HepG2 (cell line): Measurements from ENCODE around the gene ESRRG.

Experiments
- FOXK2 ChIP-seq: fragments of 450-650 bp; IDR thresholded peaks from 2 replicates; pipeline ENCODE4 v1.6.1; 2016
- GABPA ChIP-seq, 2 experiments: IDR thresholded peaks; 2 replicates each; pipeline ENCODE4 v1.6.1; 2011 to 2016; ENCODE audit warnings: low read depth in 2 of 2, low read length in 1 of 2, missing biosample characterization in 1 of 2, missing genetic modification characterization in 1 of 2
- IRX3 ChIP-seq: sonication (generic); formaldehyde crosslinking; IDR thresholded peaks from 2 replicates; pipeline ENCODE4 v1.8.1; 2023; ENCODE audit warnings: mild to moderate bottlenecking, low read depth, missing genetic modification reagents, borderline replicate concordance
- MAZ ChIP-seq, 2 experiments: sonication (generic) in 1 of 2; formaldehyde crosslinking in 1 of 2; IDR thresholded peaks; 2 replicates each; pipeline versions ENCODE4 v1.5.0 to v1.6.1; 2012 to 2020; ENCODE audit warnings: low read depth in 2 of 2, mild to moderate bottlenecking in 2 of 2, borderline replicate concordance in 1 of 2, improper control_type of control experiment in 1 of 2, low read length in 1 of 2, missing genetic modification reagents in 1 of 2, moderate library complexity in 1 of 2
- NFRKB ChIP-seq: fragments of 450-650 bp; IDR thresholded peaks from 2 replicates; pipeline ENCODE4 v1.6.1; 2017
- POLR2A ChIP-seq, 2 experiments: IDR thresholded peaks; 2 replicates each; pipeline ENCODE4 v1.6.1; 2011; ENCODE audit warnings: low read depth in 2 of 2, low read length in 2 of 2, mild to moderate bottlenecking in 1 of 2, moderate library complexity in 1 of 2; ENCODE audit not compliant: insufficient read depth in 1 of 2
- SP2 ChIP-seq: sonication (generic); formaldehyde crosslinking; IDR thresholded peaks from 2 replicates; pipeline ENCODE4 v1.5.1; 2020; ENCODE audit warnings: mild to moderate bottlenecking, missing genetic modification reagents
- ZNF737 ChIP-seq: sonication (generic); formaldehyde crosslinking; IDR thresholded peaks from 2 replicates; pipeline ENCODE4 v1.5.0; 2020; ENCODE audit warnings: missing genetic modification reagents, mild to moderate bottlenecking, borderline replicate concordance
- ZSCAN31 ChIP-seq: sonication (generic); formaldehyde crosslinking; IDR thresholded peaks from 2 replicates; pipeline ENCODE4 v1.5.0; 2020; ENCODE audit warnings: low read depth, mild to moderate bottlenecking, missing genetic modification reagents
- ZSCAN9 ChIP-seq: IDR thresholded peaks from 2 replicates; pipeline ENCODE4 v1.6.1; 2016; ENCODE audit warnings: borderline replicate concordance
- TF ChIP-seq, protein P1 (sequence below): sonication (generic); formaldehyde crosslinking; IDR thresholded peaks from 2 replicates; pipeline ENCODE4 v1.5.0; 2020; ENCODE audit warnings: mild to moderate bottlenecking, missing genetic modification reagents, moderate library complexity

GRCh38 chr1:216560527-216560926, 162.7 kb downstream of the ESRRG start:
- TF ChIP-seq ZSCAN31 (CRISPR knock-in tag) (no peak), MAZ (IDR thresholded peaks at IDR 0.05; ENCODE audit: borderline replicate concordance, low read depth, low read length) (no peak), MAZ (CRISPR knock-in tag; IDR thresholded peaks at IDR 0.05; ENCODE audit: low read depth) (no peak), GABPA (IDR thresholded peaks at IDR 0.05; ENCODE audit: low read depth, low read length) (no peak), GABPA (CRISPR knock-in tag; IDR thresholded peaks at IDR 0.05; ENCODE audit: low read depth) (no peak), POLR2A (IDR thresholded peaks at IDR 0.05; ENCODE audit: insufficient read depth in 1 of 2, low read depth in 2 of 2, low read length in 2 of 2) (no peak), NFRKB (no peak), FOXK2 (no peak), ZNF737 (CRISPR knock-in tag) (no peak), SP2 (CRISPR knock-in tag) (no peak), ZSCAN9 (CRISPR knock-in tag) (no peak), IRX3 (CRISPR knock-in tag) (no peak)
- TF ChIP-seq, protein P1, sequence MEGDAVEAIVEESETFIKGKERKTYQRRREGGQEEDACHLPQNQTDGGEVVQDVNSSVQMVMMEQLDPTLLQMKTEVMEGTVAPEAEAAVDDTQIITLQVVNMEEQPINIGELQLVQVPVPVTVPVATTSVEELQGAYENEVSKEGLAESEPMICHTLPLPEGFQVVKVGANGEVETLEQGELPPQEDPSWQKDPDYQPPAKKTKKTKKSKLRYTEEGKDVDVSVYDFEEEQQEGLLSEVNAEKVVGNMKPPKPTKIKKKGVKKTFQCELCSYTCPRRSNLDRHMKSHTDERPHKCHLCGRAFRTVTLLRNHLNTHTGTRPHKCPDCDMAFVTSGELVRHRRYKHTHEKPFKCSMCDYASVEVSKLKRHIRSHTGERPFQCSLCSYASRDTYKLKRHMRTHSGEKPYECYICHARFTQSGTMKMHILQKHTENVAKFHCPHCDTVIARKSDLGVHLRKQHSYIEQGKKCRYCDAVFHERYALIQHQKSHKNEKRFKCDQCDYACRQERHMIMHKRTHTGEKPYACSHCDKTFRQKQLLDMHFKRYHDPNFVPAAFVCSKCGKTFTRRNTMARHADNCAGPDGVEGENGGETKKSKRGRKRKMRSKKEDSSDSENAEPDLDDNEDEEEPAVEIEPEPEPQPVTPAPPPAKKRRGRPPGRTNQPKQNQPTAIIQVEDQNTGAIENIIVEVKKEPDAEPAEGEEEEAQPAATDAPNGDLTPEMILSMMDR (CRISPR knock-in tag) = no peak
